Fibroblast of lung (primary cell): ENCODE data around the gene IFT57. TPM values are rescaled to one million over a fixed set of nuclear protein-coding genes. Genes with fewer than 3 reads are reported as not detected.

Source experiments
- DNase-seq, 2 donors: peaks; one replicate each; pipeline versions ENCODE4 v3.0.0 to v3.0.0-alpha.2; 2010; ENCODE audit warnings: low read depth in 2 of 2
- H2AFZ ChIP-seq: 2 replicates; pipeline ENCODE4 v1.5.1; 2012; ENCODE audit warnings: low read length, control low read depth, inconsistent platforms
- H3K27ac ChIP-seq: 2 replicates; pipeline ENCODE4 v1.5.1; 2011; ENCODE audit warnings: low read length, control low read depth; ENCODE audit not compliant: insufficient read depth
- H3K27me3 ChIP-seq: 2 replicates; pipeline ENCODE4 v1.5.1; 2011; ENCODE audit warnings: mild to moderate bottlenecking, low read length; ENCODE audit not compliant: control insufficient read depth, insufficient read depth
- H3K36me3 ChIP-seq: 2 replicates; pipeline ENCODE4 v1.5.1; 2011; ENCODE audit warnings: low read length; ENCODE audit not compliant: control insufficient read depth, insufficient read depth
- H3K4me1 ChIP-seq: 2 replicates; pipeline ENCODE4 v1.5.1; 2011; ENCODE audit warnings: low read length; ENCODE audit not compliant: control insufficient read depth, insufficient read depth; ENCODE audit errors: extremely low read depth
- H3K4me2 ChIP-seq: 2 replicates; pipeline ENCODE4 v1.5.1; 2011; ENCODE audit warnings: low read length, control low read depth; ENCODE audit not compliant: insufficient read depth; ENCODE audit errors: extremely low read depth
- H3K4me3 ChIP-seq, 4 experiments: fragments of 200-600 bp in 1 of 4; sonication (generic) in 1 of 4; replicated peaks in 1 of 4; 2 replicates each; pipeline ENCODE4 v1.5.1; 2011 to 2016; ENCODE audit warnings: low read length in 4 of 4, low read depth in 3 of 4, mild to moderate bottlenecking in 3 of 4, control low read depth in 2 of 4, inconsistent platforms in 1 of 4, mixed read lengths in 1 of 4; ENCODE audit not compliant: insufficient read depth in 1 of 4; ENCODE audit errors: control extremely low read depth in 1 of 4
- H3K79me2 ChIP-seq: 2 replicates; pipeline ENCODE4 v1.5.1; 2012; ENCODE audit warnings: mild to moderate bottlenecking, low read length, inconsistent platforms; ENCODE audit not compliant: control insufficient read depth, insufficient read depth
- H3K9ac ChIP-seq: 2 replicates; pipeline ENCODE4 v1.5.1; 2011; ENCODE audit warnings: mild to moderate bottlenecking, low read length, control low read depth; ENCODE audit not compliant: insufficient read depth
- H3K9me3 ChIP-seq: 2 replicates; pipeline ENCODE4 v1.5.1; 2012; ENCODE audit warnings: low read depth, low read length; ENCODE audit not compliant: control insufficient read depth, insufficient read depth
- H4K20me1 ChIP-seq: 2 replicates; pipeline ENCODE4 v1.5.1; 2011; ENCODE audit warnings: low read length; ENCODE audit not compliant: control insufficient read depth, insufficient read depth; ENCODE audit errors: extremely low read depth
- EZH2 ChIP-seq: IDR thresholded peaks from 2 replicates; pipeline ENCODE4 v1.5.1; 2012; ENCODE audit warnings: low read length, control low read depth, mild to moderate bottlenecking; ENCODE audit errors: missing control alignments
- polyA plus RNA-seq, 2 donors: library from polyadenylated mRNA; depleted of rRNA in 1 of 2; stranded (reverse) in 1 of 2; unstranded in 1 of 2; fragments of >200 nt; gene quantifications; 2 replicates each; pipeline ENCODE4 v1.2.1, GENCODE V29; 2011 to 2012; ENCODE audit warnings: missing spikeins in 1 of 2
- total RNA-seq: library from RNA; depleted of rRNA; stranded (reverse); fragments of >200 nt; gene quantifications from 2 replicates; pipeline ENCODE4 v1.2.1, GENCODE V29; 2014
- TF ChIP-seq, protein P1 (sequence below), 2 donors: IDR thresholded peaks in 1 of 2; conservative IDR thresholded peaks in 1 of 2; 1 replicate in 1 of 2; 2 replicates in 1 of 2; pipeline ENCODE4 v1.5.1; 2011 to 2012; ENCODE audit warnings: low read length in 2 of 2, control low read depth in 1 of 2, inconsistent platforms in 1 of 2, low read depth in 1 of 2, mild to moderate bottlenecking in 1 of 2

The IFT57 gene
- total and polyA plus RNA-seq, 2 donors (not counting 1 experiment from before 2014, with no cell fraction given), result 55.5 to 60.3 TPM

DNA sequence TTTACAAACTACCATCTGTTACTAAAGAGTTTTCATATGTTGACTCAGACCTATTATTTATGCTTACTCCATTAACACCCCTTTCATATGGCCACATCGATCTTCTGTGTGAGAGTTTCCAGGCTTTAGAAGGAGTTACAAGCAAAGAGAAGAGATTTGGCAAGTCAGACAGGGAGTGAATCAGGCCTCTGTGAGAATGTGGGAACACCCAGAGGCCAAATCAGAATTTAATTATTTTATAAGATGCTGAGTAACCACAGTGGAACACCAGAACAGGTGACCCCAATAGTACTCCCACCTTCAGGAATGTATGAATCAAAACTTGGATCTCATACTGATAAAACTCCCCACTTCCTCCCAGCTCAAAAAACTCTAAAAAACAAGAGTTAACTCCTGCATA is 42.0 kb downstream of the IFT57 start:
- Histone ChIP-seq H3K36me3 (no peaks in the 10 kb centered on the region), H4K20me1 (no peaks in the 10 kb centered on the region), H3K9me3 (no peaks in the 10 kb centered on the region), H3K4me2 (peak overlapping the region; percentile 23), H3K79me2 (no peaks in the 10 kb centered on the region), H3K27ac (peak overlapping the region; percentile 6), H3K4me3 (no peak overlapping the region), H2AFZ (no peak overlapping the region), H3K27me3 (no peaks in the 10 kb centered on the region), H3K4me1 (peaks cover 13% of the 10 kb centered on the region), H3K9ac (no peak overlapping the region)
- peak; percentile 52 to 91 for DNase-seq
- no peak for TF ChIP-seq EZH2

DNA sequence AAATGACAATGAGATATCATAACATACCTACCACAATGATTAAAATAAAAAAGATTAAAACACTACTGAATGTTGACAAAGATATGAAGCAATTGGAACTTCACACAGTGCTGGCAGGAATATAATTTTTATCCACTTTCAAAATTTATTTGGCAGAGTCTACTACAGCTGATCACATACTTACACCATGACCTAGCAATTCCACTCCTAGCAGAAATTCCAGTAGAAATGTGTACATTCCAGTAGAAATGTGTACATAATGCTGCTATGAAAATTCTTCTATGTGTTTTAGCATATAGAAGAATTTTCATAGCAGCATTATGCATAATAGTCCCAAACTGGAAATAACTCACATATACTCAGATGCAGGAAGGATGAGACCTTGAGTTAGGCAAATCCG is 43.5 kb downstream of the IFT57 start:
- Histone ChIP-seq H3K36me3 (no peaks in the 10 kb centered on the region), H3K9ac (no peak overlapping the region), H3K4me1 (peaks cover 13% of the 10 kb centered on the region), H3K27ac (no peak overlapping the region), H4K20me1 (no peaks in the 10 kb centered on the region), H3K4me2 (no peak overlapping the region), H2AFZ (no peak overlapping the region), H3K4me3 (no peak overlapping the region), H3K79me2 (no peaks in the 10 kb centered on the region), H3K9me3 (no peaks in the 10 kb centered on the region), H3K27me3 (no peaks in the 10 kb centered on the region)
- DNase-seq, result peak; percentile 47 to 64
- no peak for TF ChIP-seq EZH2

DNA sequence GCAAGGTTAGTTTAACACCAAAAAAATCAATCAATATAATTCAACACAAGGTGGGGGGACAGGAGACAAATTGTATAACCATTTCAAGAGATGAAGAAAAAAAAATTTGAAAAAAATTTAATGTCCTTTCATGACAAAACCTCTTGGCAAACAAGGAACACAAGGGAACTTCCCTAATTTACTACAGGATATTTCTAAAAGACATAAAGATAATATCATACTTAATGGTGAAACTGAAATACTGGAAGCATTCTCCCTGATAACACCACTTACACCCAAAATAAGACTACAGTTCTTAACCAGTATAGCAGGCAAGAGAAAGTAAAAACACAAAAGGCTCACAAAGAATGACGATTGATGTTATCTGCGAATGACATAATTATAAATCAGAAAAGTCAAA is 44.7 kb downstream of the IFT57 start:
- no peaks in the 10 kb centered on the region for H3K79me2 ChIP-seq
- H4K20me1 ChIP-seq, result no peaks in the 10 kb centered on the region
- no peaks in the 10 kb centered on the region for H3K9me3 ChIP-seq
- no peak overlapping the region for H3K4me3 ChIP-seq
- H3K4me2 ChIP-seq, result no peak overlapping the region
- no peak overlapping the region for H3K27ac ChIP-seq
- H3K4me1 ChIP-seq, result peaks cover 10% of the 10 kb centered on the region
- H2AFZ ChIP-seq, result no peak overlapping the region
- H3K36me3 ChIP-seq, result no peaks in the 10 kb centered on the region
- DNase-seq, result no peak
- H3K9ac ChIP-seq, result no peak overlapping the region
- no peaks in the 10 kb centered on the region for H3K27me3 ChIP-seq
- TF ChIP-seq, protein P1, sequence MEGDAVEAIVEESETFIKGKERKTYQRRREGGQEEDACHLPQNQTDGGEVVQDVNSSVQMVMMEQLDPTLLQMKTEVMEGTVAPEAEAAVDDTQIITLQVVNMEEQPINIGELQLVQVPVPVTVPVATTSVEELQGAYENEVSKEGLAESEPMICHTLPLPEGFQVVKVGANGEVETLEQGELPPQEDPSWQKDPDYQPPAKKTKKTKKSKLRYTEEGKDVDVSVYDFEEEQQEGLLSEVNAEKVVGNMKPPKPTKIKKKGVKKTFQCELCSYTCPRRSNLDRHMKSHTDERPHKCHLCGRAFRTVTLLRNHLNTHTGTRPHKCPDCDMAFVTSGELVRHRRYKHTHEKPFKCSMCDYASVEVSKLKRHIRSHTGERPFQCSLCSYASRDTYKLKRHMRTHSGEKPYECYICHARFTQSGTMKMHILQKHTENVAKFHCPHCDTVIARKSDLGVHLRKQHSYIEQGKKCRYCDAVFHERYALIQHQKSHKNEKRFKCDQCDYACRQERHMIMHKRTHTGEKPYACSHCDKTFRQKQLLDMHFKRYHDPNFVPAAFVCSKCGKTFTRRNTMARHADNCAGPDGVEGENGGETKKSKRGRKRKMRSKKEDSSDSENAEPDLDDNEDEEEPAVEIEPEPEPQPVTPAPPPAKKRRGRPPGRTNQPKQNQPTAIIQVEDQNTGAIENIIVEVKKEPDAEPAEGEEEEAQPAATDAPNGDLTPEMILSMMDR (conservative IDR thresholded peaks at IDR 0.05 in 1 of 2, IDR thresholded peaks at IDR 0.05 in 1 of 2; ENCODE audit: low read depth in 1 of 2, low read length in 2 of 2), result no peak
- no peak for TF ChIP-seq EZH2

DNA sequence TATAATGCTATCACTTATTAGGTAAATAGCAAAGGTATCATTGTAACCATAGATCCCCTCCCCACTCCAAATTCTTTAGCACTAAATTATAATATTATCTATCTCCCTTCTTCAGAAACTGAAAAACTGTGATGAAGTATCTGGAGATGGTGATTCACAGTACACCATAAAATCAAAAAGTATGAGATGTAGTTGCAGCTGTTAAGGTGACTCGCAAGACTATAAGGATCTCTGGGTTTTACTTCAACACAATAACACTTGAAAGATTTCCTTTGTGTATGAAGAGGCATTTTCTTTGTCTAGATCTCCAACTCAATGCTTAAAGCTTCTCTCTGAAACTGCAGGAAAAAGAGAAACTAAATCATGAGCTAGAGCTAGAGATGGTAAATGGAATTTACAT is 46.9 kb downstream of the IFT57 start:
- no peaks in the 10 kb centered on the region for H3K79me2 ChIP-seq
- H3K27ac ChIP-seq, result no peak overlapping the region
- no peak overlapping the region for H3K9ac ChIP-seq
- no peak overlapping the region for H2AFZ ChIP-seq
- peak; percentile 16 to 47 for DNase-seq
- H3K4me1 ChIP-seq, result peaks cover 7% of the 10 kb centered on the region
- H3K9me3 ChIP-seq, result no peaks in the 10 kb centered on the region
- H3K4me2 ChIP-seq, result no peak overlapping the region
- TF ChIP-seq, protein P1 (conservative IDR thresholded peaks at IDR 0.05 in 1 of 2, IDR thresholded peaks at IDR 0.05 in 1 of 2; ENCODE audit: low read depth in 1 of 2, low read length in 2 of 2), result no peak
- no peak for TF ChIP-seq EZH2
- no peak overlapping the region for H3K4me3 ChIP-seq
- H4K20me1 ChIP-seq, result no peaks in the 10 kb centered on the region
- H3K36me3 ChIP-seq, result no peaks in the 10 kb centered on the region
- no peaks in the 10 kb centered on the region for H3K27me3 ChIP-seq
